GM23248 (cell line): ENCODE data around the gene PDGFD. TPM values are rescaled to one million over a fixed set of nuclear protein-coding genes. Genes with fewer than 3 reads are reported as not detected.

Source experiments
- DNase-seq: peaks from one replicate; pipeline ENCODE4 v3.0.0-alpha.2; 2015
- H2AFZ ChIP-seq: fragments of 200-600 bp; sonication (generic); 2 replicates; pipeline ENCODE4 v1.6.1; 2016; ENCODE audit warnings: antibody characterized with exemption
- H3F3A ChIP-seq: fragments of 200-600 bp; sonication (generic); 2 replicates; pipeline ENCODE4 v1.6.1; 2016; ENCODE audit warnings: mild to moderate bottlenecking, antibody characterized with exemption, mixed run types; ENCODE audit not compliant: insufficient read depth
- H3K27ac ChIP-seq: fragments of 200-600 bp; sonication (generic); 2 replicates; pipeline ENCODE4 v1.5.1; 2016; ENCODE audit warnings: mild to moderate bottlenecking
- H3K27me3 ChIP-seq: fragments of 200-600 bp; sonication (generic); replicated peaks from 2 replicates; pipeline ENCODE4 v1.6.1; 2016; ENCODE audit warnings: mild to moderate bottlenecking; ENCODE audit not compliant: insufficient read depth
- H3K36me3 ChIP-seq: fragments of 200-600 bp; sonication (generic); 2 replicates; pipeline ENCODE4 v1.6.1; 2016; ENCODE audit warnings: low read depth, mild to moderate bottlenecking
- H3K4me1 ChIP-seq: fragments of 200-600 bp; sonication (generic); 2 replicates; pipeline ENCODE4 v1.6.1; 2016; ENCODE audit warnings: mild to moderate bottlenecking; ENCODE audit not compliant: insufficient read depth
- H3K4me2 ChIP-seq: fragments of 200-600 bp; sonication (generic); one replicate; pipeline ENCODE4 v1.6.1; 2016; ENCODE audit warnings: mild to moderate bottlenecking; ENCODE audit not compliant: unreplicated experiment
- H3K4me3 ChIP-seq: fragments of 200-600 bp; sonication (generic); 2 replicates; pipeline ENCODE4 v1.5.1; 2016; ENCODE audit warnings: mild to moderate bottlenecking
- H3K79me2 ChIP-seq: fragments of 200-600 bp; sonication (generic); 2 replicates; pipeline ENCODE4 v1.6.1; 2016; ENCODE audit warnings: mild to moderate bottlenecking; ENCODE audit not compliant: insufficient read depth
- H3K9ac ChIP-seq: fragments of 200-600 bp; sonication (generic); 2 replicates; pipeline ENCODE4 v1.6.1; 2016; ENCODE audit warnings: mild to moderate bottlenecking
- H3K9me2 ChIP-seq: fragments of 200-600 bp; sonication (generic); 2 replicates; pipeline ENCODE4 v1.6.1; 2016; ENCODE audit warnings: mixed run types, mild to moderate bottlenecking, moderate library complexity; ENCODE audit not compliant: insufficient read depth
- H3K9me3 ChIP-seq: fragments of 200-600 bp; sonication (generic); one replicate; pipeline ENCODE4 v1.6.1; 2017; ENCODE audit warnings: low read depth
- H4K20me1 ChIP-seq: fragments of 200-600 bp; sonication (generic); 2 replicates; pipeline ENCODE4 v1.6.0; 2016; ENCODE audit not compliant: insufficient read depth
- EZH2 ChIP-seq: fragments of 200-600 bp; sonication (generic); IDR thresholded peaks from 2 replicates; pipeline ENCODE4 v1.6.1; 2018; ENCODE audit warnings: antibody characterized with exemption, mild to moderate bottlenecking; ENCODE audit not compliant: insufficient read depth, poor library complexity, severe bottlenecking
- EZH2phosphoT487 ChIP-seq: fragments of 200-600 bp; sonication (generic); IDR thresholded peaks from 2 replicates; pipeline ENCODE4 v1.6.1; 2018; ENCODE audit warnings: antibody characterized with exemption, moderate library complexity, mild to moderate bottlenecking, low read depth; ENCODE audit not compliant: insufficient read depth
- WGBS, 2 experiments: methylation state at CpG; one replicate each; pipeline ENCODE4 v1.1.6; 2015 to 2017; ENCODE audit warnings: low lambda C conversion rate in 2 of 2, low coverage in 1 of 2; ENCODE audit errors: missing lambda C conversion rate in 2 of 2; 5-methylcytosine and 5-hydroxymethylcytosine counted together
- in situ Hi-C: fragments of 300-500 bp; cut with MboI; formaldehyde crosslinking; loops from 2 replicates; pipeline ENCODE4 v1.15.0; 2020
- polyA plus RNA-seq: library from polyadenylated mRNA; unstranded; fragments of >200 nt; fragmentation: Nextera tagmentation; extraction: Ambion mirVana; gene quantifications from 2 replicates; pipeline ENCODE4 v1.2.1, GENCODE V29; 2016
- total RNA-seq: library from RNA; depleted of rRNA; stranded (reverse); fragments of >200 nt; shearing (Covaris generic); gene quantifications from 2 replicates; pipeline ENCODE4 v1.2.3, GENCODE V29; 2014

Gene PDGFD
- total and polyA plus RNA-seq, 2 experiments from 2014 or later = 0.81 to 1.3 TPM

DNA sequence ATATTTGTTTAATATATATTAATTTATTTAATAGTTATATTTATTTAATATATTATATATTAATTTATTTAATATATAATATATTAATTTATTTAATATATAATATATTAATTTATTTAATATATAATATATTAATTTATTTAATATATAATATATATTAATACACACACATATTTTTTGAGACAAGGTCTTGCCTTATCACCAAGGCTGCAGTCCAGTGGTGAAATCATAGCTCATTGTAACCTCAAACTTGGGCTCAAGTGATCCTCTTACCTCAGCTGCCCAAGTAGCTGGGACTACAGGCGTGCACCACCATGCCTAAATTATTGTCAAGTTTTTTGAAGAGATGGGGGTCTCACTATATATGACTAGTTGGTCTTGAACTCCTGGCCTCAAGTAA lies 178.9 kb downstream of the PDGFD start:
- Histone ChIP-seq H3F3A (0 out of 2 replicates have a peak, but pooled peaks cover 3% of the 10 kb centered on the region), H3K9me2 (no peaks in the 10 kb centered on the region), H3K36me3 (no peaks in the 10 kb centered on the region), H3K4me1 (no peaks in the 10 kb centered on the region), H2AFZ (no peak overlapping the region), H3K9me3 (no peaks in the 10 kb centered on the region), H3K9ac (no peak overlapping the region), H3K27ac (no peak overlapping the region), H3K79me2 (no peaks in the 10 kb centered on the region), H3K4me3 (no peak overlapping the region), H3K27me3 (no peaks in the 10 kb centered on the region), H4K20me1 (no peaks in the 10 kb centered on the region), H3K4me2 (no peak overlapping the region)
- TF ChIP-seq EZH2 (no peak), EZH2phosphoT487 (no peak)
- no peak for DNase-seq
- in situ Hi-C loops = no loop called here
- WGBS, 2 experiments = 87 to 90% methylated on average over 1 of the region's 1 CpG

DNA sequence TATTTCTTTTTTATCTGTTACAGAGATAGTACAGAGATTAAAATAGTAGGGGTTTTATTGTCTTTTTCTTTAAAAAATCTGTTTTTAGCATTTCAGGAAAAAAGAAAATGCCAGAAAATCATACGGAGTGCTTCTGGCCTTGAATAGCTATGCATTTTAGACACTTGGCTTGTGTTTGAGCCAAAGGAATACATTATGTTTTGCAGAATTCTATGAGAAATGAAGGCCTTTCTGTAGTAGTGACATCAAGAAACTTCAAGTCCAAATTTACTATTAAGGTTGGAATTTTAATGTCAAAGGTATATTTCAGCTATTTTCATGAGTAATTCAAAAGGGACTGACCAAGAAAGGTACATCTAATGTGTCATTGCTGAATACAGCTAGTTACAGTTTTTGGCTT lies 183.8 kb downstream of the PDGFD start:
- H3K36me3 ChIP-seq = no peaks in the 10 kb centered on the region
- no peak overlapping the region for H3K4me3 ChIP-seq
- in situ Hi-C loops = no loop called here
- H3K9me3 ChIP-seq = no peaks in the 10 kb centered on the region
- no peak overlapping the region for H3K9ac ChIP-seq
- no peaks in the 10 kb centered on the region for H3K9me2 ChIP-seq
- TF ChIP-seq EZH2 = no peak
- no peak for TF ChIP-seq EZH2phosphoT487
- no peaks in the 10 kb centered on the region for H3K27me3 ChIP-seq
- DNase-seq = no peak
- 68 to 72% methylated on average over 1 of the region's 1 CpG for WGBS, 2 experiments
- H3F3A ChIP-seq = no peaks in the 10 kb centered on the region
- no peak overlapping the region for H3K27ac ChIP-seq
- H3K4me1 ChIP-seq = no peaks in the 10 kb centered on the region
- no peaks in the 10 kb centered on the region for H3K79me2 ChIP-seq
- no peaks in the 10 kb centered on the region for H4K20me1 ChIP-seq
- H3K4me2 ChIP-seq = no peak overlapping the region
- no peak overlapping the region for H2AFZ ChIP-seq

DNA sequence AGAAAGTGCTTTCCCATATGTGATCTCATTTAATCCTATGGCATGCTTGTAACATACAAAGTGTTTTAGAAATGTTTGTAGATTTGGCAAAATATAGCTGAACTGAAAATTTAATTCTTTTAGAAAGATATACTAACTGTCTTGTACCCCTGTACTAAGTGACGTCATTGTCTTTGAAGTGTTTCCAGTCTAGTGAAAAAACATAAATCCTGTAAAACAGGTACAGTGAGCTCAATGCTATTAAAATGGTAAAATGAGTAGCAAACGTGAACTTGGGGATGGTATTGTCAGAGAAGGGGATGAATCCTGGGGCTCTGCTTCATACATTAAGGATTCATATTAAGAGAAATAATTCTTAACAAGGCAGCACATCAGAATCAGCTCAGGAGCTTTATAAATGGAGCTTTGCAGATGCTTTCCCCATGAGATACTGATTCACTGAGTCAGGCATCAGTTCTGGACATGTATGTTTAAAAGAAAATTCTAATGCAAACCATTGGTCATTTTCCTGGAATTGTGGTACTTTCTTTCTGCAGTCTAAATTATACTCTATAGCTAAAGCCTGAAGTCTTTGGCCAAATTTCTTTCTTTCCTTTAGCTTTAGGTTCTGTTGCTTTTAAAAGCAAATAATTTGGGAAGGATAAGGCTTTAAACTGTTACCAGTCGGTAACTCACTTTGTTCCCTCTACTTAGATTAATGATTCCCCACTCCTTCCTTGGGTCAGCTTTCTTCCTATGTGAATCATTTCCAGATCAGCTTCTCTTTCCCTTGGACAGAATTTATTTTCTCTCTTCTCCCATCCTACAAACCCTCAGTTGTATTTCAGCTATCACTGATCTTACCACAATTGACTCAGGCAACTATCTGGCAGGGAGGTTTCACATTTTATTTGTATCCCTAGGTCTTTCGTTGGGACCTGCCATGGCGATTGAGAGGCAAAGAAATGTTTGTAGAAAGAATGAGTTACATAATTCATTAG lies 185.0 kb downstream of the PDGFD start:
- no peak for TF ChIP-seq EZH2phosphoT487
- no peak overlapping the region for H3K4me3 ChIP-seq
- H4K20me1 ChIP-seq = no peaks in the 10 kb centered on the region
- no peaks in the 10 kb centered on the region for H3F3A ChIP-seq
- H3K4me1 ChIP-seq = no peaks in the 10 kb centered on the region
- H3K9ac ChIP-seq = no peak overlapping the region
- H3K9me2 ChIP-seq = no peaks in the 10 kb centered on the region
- H3K36me3 ChIP-seq = no peaks in the 10 kb centered on the region
- DNase-seq = no peak
- no peak overlapping the region; the same call in 1 of the 2 replicates for H2AFZ ChIP-seq
- no peak overlapping the region for H3K4me2 ChIP-seq
- no peaks in the 10 kb centered on the region for H3K9me3 ChIP-seq
- WGBS, 2 experiments = 58 to 75% methylated on average over 5 of the region's 5 CpGs
- H3K79me2 ChIP-seq = no peaks in the 10 kb centered on the region
- in situ Hi-C loops = no loop called here
- no peaks in the 10 kb centered on the region for H3K27me3 ChIP-seq
- no peak overlapping the region for H3K27ac ChIP-seq

DNA sequence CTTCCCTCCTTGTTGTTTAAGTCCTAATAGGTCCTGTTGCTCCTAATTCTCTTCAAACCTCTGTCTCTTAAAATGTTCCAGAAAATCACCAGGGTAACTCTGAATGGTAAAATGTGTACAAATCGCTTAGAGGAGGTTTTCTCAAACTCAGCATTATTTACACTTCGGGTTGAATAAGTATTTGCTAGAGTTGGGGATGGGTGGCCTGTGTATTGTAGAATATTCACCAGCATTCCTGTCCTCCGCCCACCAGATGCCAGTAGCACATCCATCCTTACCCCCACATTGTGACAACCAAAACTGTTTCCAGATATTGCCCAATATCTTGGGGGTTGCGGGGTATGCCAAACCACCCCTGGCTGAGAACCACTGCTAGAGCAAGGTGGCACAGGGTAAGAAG lies 191.9 kb downstream of the PDGFD start:
- Histone ChIP-seq H3K9me3 (no peaks in the 10 kb centered on the region), H3K36me3 (no peaks in the 10 kb centered on the region), H2AFZ (no peak overlapping the region), H3K79me2 (no peaks in the 10 kb centered on the region), H3F3A (no peaks in the 10 kb centered on the region), H3K27ac (no peak overlapping the region), H3K27me3 (no peaks in the 10 kb centered on the region), H3K9ac (no peak overlapping the region), H3K4me1 (no peaks in the 10 kb centered on the region), H3K4me2 (no peak overlapping the region), H3K4me3 (no peak overlapping the region), H3K9me2 (no peaks in the 10 kb centered on the region), H4K20me1 (no peaks in the 10 kb centered on the region)
- TF ChIP-seq EZH2phosphoT487 (no peak), EZH2 (no peak)
- DNase-seq = no peak
- in situ Hi-C loops = no loop called here
- 70 to 74% methylated on average over 4 of the region's 4 CpGs for WGBS, 2 experiments
